ENCODE data around the gene ZNF286A. TPM values are rescaled to one million over a fixed set of nuclear protein-coding genes. Genes with fewer than 3 reads are reported as not detected.
"Not testable (repeated sequence)": the region's sequence is repeated elsewhere in the genome, so short reads cannot be mapped to it uniquely, and the experiment has no call there.

ZNF286A gene
- total RNA-seq (2014; rRNA removed; shearing (Covaris generic); ENCODE audit: low replicate concordance), result 11.7 and 19.2 TPM in 2 replicates

- in situ Hi-C loops (cut with HindIII; ENCODE audit: low pct_unique_long_range_greater_than_20kb, low sequenced_read_pairs), result not testable (repeated sequence)
- peak; percentile 95 for DNase-seq (ENCODE audit: low read depth)
These were observed at the start of gene ZNF286A for GRCh38 chr17:15699413-15699924. Gene ZNF286A (plus strand): TSS chr17:15699752. CDS start chr17:15700330, 578 bp downstream.

GRCh38 chr17:15649861-15650421 lies 49.6 kb upstream of the ZNF286A start:
- in situ Hi-C loops (cut with HindIII; ENCODE audit: low pct_unique_long_range_greater_than_20kb, low sequenced_read_pairs), result no loop called here
- DNase-seq (ENCODE audit: low read depth), result peak; percentile 45

GRCh38 chr17:15650741-15651582 lies 48.6 kb upstream of the ZNF286A start:
- DNase-seq (ENCODE audit: low read depth), result no peak

DNA sequence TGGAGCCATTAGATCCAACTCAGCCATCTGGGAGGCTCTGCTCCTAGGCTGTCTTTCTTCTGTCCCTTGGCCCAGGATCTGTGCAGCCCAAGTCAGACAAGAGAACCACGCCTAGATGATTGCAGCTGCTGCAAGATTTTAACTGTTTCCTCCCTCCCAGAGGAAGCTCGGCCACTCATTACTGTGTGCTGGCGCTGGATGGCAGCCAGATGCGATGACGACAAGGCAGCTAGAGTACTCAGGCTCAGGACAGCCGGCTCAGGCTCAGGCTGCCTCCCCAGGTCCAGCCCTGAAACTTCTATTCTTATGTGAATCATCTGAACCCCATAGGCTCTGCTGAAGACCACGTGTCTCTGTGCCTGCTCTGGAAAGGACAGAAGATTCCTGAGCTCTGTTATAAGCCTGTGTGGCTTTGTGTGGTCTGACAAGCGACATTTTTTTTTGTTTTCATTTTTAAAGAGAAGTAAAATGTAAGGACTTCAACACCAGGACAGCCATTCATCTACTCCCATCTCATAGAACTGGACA lies 47.9 kb upstream of the ZNF286A start:
- in situ Hi-C loops (cut with HindIII; ENCODE audit: low pct_unique_long_range_greater_than_20kb, low sequenced_read_pairs), result no loop called here
- DNase-seq (ENCODE audit: low read depth), result peak; percentile 97

More at GRCh38 chr17:15650741-15651582, 48.6 kb upstream of the ZNF286A start:
- in situ Hi-C loops (cut with HindIII; ENCODE audit: low pct_unique_long_range_greater_than_20kb, low sequenced_read_pairs), result no loop called here

GRCh38 chr17:15652960-15653359 lies 46.6 kb upstream of the ZNF286A start:
- in situ Hi-C loops (cut with HindIII; ENCODE audit: low pct_unique_long_range_greater_than_20kb, low sequenced_read_pairs), result no loop called here
- DNase-seq (ENCODE audit: low read depth), result no peak

DNA sequence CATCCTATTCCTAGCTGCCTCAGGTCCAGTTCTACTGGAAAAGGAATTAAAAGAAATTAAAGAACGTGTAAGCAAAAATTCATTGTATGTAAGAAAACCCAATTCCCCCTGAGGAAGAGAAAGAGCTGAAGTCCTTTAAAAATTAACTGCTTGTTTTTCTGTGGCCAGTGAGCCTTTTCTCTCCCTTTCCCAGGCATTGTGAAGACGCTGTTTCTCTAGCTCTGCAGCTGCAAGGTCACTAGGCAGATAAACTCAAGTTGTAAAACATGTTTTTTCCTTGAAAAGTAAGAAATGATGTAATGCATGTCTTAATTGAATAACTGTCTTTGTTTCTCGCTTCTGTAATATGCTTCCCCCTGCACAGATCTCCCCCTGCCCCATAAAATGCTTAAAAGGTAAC lies 45.2 kb upstream of the ZNF286A start:
- DNase-seq (ENCODE audit: low read depth); in situ Hi-C loops (cut with HindIII; ENCODE audit: low pct_unique_long_range_greater_than_20kb, low sequenced_read_pairs): not testable (repeated sequence)

DNA sequence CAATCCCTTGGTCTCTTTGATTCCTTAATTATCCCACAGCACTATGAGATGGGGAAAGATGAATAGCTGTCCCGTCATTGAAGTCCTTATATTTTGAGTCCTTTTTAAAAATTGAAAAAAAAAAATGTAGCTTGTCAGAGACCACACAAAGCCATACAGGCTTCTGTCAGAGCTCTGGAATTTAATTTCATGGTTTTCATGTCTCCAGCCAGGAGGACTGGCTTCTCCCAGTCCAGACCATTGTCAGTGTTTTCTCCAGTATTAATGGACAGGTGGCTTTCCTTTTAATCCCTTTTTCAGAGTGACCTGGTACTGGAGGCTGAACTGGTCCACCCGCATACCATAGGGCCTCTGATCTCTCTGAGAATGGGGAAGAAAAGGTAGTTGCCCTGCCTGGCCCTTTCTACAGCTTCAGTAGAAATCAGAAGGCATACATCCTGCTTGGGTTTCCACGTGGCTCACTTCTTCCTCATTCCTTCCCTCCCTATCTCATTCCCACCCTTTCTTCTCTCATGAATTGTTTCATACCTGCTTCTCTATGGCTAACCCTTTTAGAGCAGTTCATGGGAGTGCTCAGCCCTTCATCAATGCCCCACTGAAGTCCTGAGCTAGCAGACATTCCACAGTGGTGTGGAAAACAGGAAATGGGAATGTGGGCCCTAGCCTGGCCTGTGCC lies 44.5 kb upstream of the ZNF286A start:
- in situ Hi-C loops (cut with HindIII; ENCODE audit: low pct_unique_long_range_greater_than_20kb, low sequenced_read_pairs), result no loop called here
- DNase-seq (ENCODE audit: low read depth), result no peak

GRCh38 chr17:15657868-15658267 lies 41.7 kb upstream of the ZNF286A start:
- no peak for DNase-seq (ENCODE audit: low read depth)
- in situ Hi-C loops (cut with HindIII; ENCODE audit: low pct_unique_long_range_greater_than_20kb, low sequenced_read_pairs), result no loop called here

- in situ Hi-C loops (cut with HindIII; ENCODE audit: low pct_unique_long_range_greater_than_20kb, low sequenced_read_pairs), result no loop called here
- no peak for DNase-seq (ENCODE audit: low read depth)
These were observed 41.3 kb upstream of the ZNF286A start for GRCh38 chr17:15658296-15658695.

DNA sequence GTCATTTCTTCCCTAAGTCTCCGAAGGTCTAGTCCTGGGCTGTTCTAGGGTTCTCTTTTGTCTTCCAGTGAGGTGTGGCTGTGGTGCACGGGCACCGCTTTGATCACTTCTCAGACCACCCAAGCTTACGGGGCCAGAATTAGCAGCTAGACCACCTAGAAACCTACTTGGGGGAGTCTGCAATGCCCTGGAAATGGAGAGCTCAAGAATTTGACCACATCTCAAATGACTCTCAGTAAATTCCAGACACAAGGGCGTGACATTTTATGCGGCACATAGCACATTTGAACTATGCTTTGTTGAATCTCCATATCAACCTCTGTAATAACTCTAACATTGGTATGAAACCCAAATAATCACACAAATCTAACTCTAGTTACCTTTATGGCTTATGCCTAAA lies 40.3 kb upstream of the ZNF286A start:
- no peak for DNase-seq (ENCODE audit: low read depth)
- in situ Hi-C loops (cut with HindIII; ENCODE audit: low pct_unique_long_range_greater_than_20kb, low sequenced_read_pairs), result no loop called here

DNA sequence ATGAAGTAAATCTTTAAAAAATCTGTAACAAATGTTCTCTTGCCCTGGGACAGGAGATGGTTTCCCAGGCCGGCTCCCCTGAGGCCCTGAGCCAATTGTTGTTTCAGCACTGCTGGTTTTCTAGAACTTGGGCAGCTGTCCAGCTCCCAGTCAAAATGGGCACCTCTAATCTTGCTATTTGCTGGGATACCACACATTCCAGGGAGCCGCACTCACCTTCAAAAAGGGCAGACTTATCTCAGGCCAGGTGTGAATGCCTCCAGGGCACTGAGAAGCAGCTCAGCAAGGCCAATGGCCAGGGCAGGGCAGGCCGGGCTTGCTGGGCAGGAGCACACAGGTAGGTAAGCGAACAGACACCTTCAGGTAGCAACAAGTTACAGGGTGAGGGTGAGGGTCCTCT lies 39.9 kb upstream of the ZNF286A start:
- in situ Hi-C loops (cut with HindIII; ENCODE audit: low pct_unique_long_range_greater_than_20kb, low sequenced_read_pairs), result no loop called here

GRCh38 chr17:15660077-15660476 lies 39.5 kb upstream of the ZNF286A start:
- no peak for DNase-seq (ENCODE audit: low read depth)
- in situ Hi-C loops (cut with HindIII; ENCODE audit: low pct_unique_long_range_greater_than_20kb, low sequenced_read_pairs), result no loop called here

More for the DNA sequence above, 39.9 kb upstream of the ZNF286A start:
- no peak for DNase-seq (ENCODE audit: low read depth)

DNA sequence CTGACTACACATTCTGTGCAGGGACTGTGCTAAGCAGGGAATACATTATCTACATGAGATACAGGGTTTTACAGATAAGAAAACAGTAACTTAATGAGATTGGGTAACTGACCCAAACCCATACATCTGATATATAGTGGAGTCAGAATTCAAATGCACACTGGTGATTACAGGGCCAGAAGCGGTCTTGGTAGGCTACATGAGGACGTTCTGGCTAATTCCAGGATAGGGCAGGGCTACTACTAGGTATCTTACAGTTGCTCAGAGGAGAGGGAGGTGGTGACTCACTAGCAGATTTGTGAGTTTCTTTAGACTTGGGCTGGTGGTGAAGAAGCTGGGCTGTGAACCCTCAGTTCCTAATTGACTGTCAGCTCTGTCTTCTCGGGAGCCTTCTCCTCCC lies 36.9 kb upstream of the ZNF286A start:
- in situ Hi-C loops (cut with HindIII; ENCODE audit: low pct_unique_long_range_greater_than_20kb, low sequenced_read_pairs), result no loop called here
- no peak for DNase-seq (ENCODE audit: low read depth)

- DNase-seq (ENCODE audit: low read depth), result no peak
- in situ Hi-C loops (cut with HindIII; ENCODE audit: low pct_unique_long_range_greater_than_20kb, low sequenced_read_pairs), result no loop called here
These were observed 36.4 kb upstream of the ZNF286A start for GRCh38 chr17:15663176-15663575.

- no peak for DNase-seq (ENCODE audit: low read depth)
- in situ Hi-C loops (cut with HindIII; ENCODE audit: low pct_unique_long_range_greater_than_20kb, low sequenced_read_pairs), result no loop called here
These were observed 35.9 kb upstream of the ZNF286A start for GRCh38 chr17:15663691-15664090.

GRCh38 chr17:15669526-15669925 lies 30.0 kb upstream of the ZNF286A start:
- in situ Hi-C loops (cut with HindIII; ENCODE audit: low pct_unique_long_range_greater_than_20kb, low sequenced_read_pairs); DNase-seq (ENCODE audit: low read depth): not testable (repeated sequence)

DNA sequence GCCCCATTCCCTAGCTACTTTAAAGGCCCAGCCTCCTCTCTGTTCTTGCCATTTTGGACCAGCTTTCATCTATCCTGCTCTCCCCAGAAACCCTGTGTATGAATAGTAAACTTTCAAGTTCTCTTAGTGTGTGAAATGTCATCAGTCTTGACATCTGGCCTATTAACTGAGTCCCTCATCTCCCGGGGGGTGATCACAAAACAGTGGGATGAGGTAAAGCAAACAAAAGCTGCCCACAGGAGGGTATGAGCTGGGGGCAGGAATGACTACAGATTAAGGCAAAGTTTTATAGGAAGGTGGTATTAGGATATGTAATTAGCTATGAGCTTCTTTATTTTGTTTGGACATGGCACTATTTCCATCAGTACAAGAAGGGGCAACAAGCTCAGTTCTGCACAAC lies 24.9 kb upstream of the ZNF286A start:
- DNase-seq (ENCODE audit: low read depth); in situ Hi-C loops (cut with HindIII; ENCODE audit: low pct_unique_long_range_greater_than_20kb, low sequenced_read_pairs): not testable (repeated sequence)

GRCh38 chr17:15675991-15676390 lies 23.6 kb upstream of the ZNF286A start:
- DNase-seq (ENCODE audit: low read depth); in situ Hi-C loops (cut with HindIII; ENCODE audit: low pct_unique_long_range_greater_than_20kb, low sequenced_read_pairs): not testable (repeated sequence)

GRCh38 chr17:15683135-15683534 lies 16.4 kb upstream of the ZNF286A start:
- in situ Hi-C loops (cut with HindIII; ENCODE audit: low pct_unique_long_range_greater_than_20kb, low sequenced_read_pairs); DNase-seq (ENCODE audit: low read depth): not testable (repeated sequence)
